ENCODE measurements around the gene ZFPM1. TPM values are rescaled to one million over a fixed set of nuclear protein-coding genes. Genes with fewer than 3 reads are reported as not detected.

Gene ZFPM1
- total and polyA plus RNA-seq, 2 experiments from 2014 or later = 0.53 to 2.2 TPM

GRCh38 chr16:88534638-88535190 lies 81.6 kb downstream of the ZFPM1 start:
- H4K20me1 ChIP-seq (replicated peaks; ENCODE audit: insufficient read depth) = no peaks in the 10 kb centered on the region
- no peaks in the 10 kb centered on the region for H3K9me2 ChIP-seq (ENCODE audit: insufficient read depth)
- DNase-seq (ENCODE audit: low spot score) (peak; percentile 65), ATAC-seq (peak; percentile 4; the same call in 2 of the 3 replicates)
- no peaks in the 10 kb centered on the region for H3K27me3 ChIP-seq (ENCODE audit: insufficient read depth)
- no peaks in the 10 kb centered on the region; the same call in 1 of the 2 replicates for H3K4me1 ChIP-seq (ENCODE audit: insufficient read depth)
- H3K27ac ChIP-seq (ENCODE audit: low read depth) = no peak overlapping the region
- peak overlapping the region; percentile 80 for H3K4me3 Mint-ChIP-seq
- peak overlapping the region; percentile 81 for H3K4me2 ChIP-seq
- H3K27me3 Mint-ChIP-seq (ENCODE audit: insufficient read depth, low read depth, poor library complexity) = peaks cover 16% of the 10 kb centered on the region
- TF ChIP-seq CREB1 (CRISPR knock-in tag; IDR thresholded peaks at IDR 0.05; ENCODE audit: low read depth) (no peak), NANOG (IDR thresholded peaks at IDR 0.05; ENCODE audit: borderline replicate concordance) (no peak), ZNF114 (CRISPR knock-in tag; IDR thresholded peaks at IDR 0.05) (no peak)
- TF ChIP-seq, protein P1, sequence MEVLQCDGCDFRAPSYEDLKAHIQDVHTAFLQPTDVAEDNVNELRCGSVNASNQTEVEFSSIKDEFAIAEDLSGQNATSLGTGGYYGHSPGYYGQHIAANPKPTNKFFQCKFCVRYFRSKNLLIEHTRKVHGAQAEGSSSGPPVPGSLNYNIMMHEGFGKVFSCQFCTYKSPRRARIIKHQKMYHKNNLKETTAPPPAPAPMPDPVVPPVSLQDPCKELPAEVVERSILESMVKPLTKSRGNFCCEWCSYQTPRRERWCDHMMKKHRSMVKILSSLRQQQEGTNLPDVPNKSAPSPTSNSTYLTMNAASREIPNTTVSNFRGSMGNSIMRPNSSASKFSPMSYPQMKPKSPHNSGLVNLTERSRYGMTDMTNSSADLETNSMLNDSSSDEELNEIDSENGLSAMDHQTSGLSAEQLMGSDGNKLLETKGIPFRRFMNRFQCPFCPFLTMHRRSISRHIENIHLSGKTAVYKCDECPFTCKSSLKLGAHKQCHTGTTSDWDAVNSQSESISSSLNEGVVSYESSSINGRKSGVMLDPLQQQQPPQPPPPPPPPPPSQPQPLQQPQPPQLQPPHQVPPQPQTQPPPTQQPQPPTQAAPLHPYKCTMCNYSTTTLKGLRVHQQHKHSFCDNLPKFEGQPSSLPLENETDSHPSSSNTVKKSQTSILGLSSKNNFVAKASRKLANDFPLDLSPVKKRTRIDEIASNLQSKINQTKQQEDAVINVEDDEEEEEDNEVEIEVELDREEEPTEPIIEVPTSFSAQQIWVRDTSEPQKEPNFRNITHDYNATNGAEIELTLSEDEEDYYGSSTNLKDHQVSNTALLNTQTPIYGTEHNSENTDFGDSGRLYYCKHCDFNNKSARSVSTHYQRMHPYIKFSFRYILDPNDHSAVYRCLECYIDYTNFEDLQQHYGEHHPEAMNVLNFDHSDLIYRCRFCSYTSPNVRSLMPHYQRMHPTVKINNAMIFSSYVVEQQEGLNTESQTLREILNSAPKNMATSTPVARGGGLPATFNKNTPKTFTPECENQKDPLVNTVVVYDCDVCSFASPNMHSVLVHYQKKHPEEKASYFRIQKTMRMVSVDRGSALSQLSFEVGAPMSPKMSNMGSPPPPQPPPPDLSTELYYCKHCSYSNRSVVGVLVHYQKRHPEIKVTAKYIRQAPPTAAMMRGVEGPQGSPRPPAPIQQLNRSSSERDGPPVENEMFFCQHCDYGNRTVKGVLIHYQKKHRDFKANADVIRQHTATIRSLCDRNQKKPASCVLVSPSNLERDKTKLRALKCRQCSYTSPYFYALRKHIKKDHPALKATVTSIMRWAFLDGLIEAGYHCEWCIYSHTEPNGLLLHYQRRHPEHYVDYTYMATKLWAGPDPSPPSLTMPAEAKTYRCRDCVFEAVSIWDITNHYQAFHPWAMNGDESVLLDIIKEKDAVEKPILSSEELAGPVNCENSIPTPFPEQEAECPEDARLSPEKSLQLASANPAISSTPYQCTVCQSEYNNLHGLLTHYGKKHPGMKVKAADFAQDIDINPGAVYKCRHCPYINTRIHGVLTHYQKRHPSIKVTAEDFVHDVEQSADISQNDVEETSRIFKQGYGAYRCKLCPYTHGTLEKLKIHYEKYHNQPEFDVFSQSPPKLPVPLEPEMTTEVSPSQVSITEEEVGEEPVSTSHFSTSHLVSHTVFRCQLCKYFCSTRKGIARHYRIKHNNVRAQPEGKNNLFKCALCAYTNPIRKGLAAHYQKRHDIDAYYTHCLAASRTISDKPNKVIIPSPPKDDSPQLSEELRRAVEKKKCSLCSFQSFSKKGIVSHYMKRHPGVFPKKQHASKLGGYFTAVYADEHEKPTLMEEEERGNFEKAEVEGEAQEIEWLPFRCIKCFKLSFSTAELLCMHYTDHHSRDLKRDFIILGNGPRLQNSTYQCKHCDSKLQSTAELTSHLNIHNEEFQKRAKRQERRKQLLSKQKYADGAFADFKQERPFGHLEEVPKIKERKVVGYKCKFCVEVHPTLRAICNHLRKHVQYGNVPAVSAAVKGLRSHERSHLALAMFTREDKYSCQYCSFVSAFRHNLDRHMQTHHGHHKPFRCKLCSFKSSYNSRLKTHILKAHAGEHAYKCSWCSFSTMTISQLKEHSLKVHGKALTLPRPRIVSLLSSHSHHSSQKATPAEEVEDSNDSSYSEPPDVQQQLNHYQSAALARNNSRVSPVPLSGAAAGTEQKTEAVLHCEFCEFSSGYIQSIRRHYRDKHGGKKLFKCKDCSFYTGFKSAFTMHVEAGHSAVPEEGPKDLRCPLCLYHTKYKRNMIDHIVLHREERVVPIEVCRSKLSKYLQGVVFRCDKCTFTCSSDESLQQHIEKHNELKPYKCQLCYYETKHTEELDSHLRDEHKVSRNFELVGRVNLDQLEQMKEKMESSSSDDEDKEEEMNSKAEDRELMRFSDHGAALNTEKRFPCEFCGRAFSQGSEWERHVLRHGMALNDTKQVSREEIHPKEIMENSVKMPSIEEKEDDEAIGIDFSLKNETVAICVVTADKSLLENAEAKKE (CRISPR knock-in tag; IDR thresholded peaks at IDR 0.05) = no peak
- no peaks in the 10 kb centered on the region for H3K79me2 ChIP-seq (replicated peaks; ENCODE audit: insufficient read depth)
- peak overlapping the region; percentile 63 for H3K4me3 ChIP-seq
- no peaks in the 10 kb centered on the region; the same call in 2 of the 3 replicates for H3K9me3 Mint-ChIP-seq
- no peak overlapping the region for H3K27ac Mint-ChIP-seq
- peaks cover 3% of the 10 kb centered on the region; the same call in 2 of the 3 replicates for H3K36me3 Mint-ChIP-seq (ENCODE audit: low read depth)
- no peak overlapping the region for H2AFZ ChIP-seq
- peaks cover 5% of the 10 kb centered on the region; the same call in 1 of the 2 replicates for H3F3A ChIP-seq (replicated peaks; ENCODE audit: low read depth)
- H3K4me1 Mint-ChIP-seq = peaks cover 10% of the 10 kb centered on the region
- no peaks in the 10 kb centered on the region for H3K36me3 ChIP-seq (ENCODE audit: insufficient read depth)

- Mint-ChIP-seq H3K4me1 (peaks cover 10% of the 10 kb centered on the region), H3K4me3 (peak overlapping the region; percentile 80), H3K27me3 (ENCODE audit: insufficient read depth, low read depth, poor library complexity) (peaks cover 16% of the 10 kb centered on the region), H3K36me3 (ENCODE audit: low read depth) (peaks cover 3% of the 10 kb centered on the region; the same call in 2 of the 3 replicates), H3K9me3 (no peaks in the 10 kb centered on the region; the same call in 2 of the 3 replicates), H3K27ac (no peak overlapping the region)
- ATAC-seq (no peak), DNase-seq (ENCODE audit: low spot score) (no peak)
- Histone ChIP-seq H2AFZ (no peak overlapping the region), H3K4me1 (ENCODE audit: insufficient read depth) (no peaks in the 10 kb centered on the region; the same call in 1 of the 2 replicates), H3F3A (replicated peaks; ENCODE audit: low read depth) (peaks cover 5% of the 10 kb centered on the region; the same call in 1 of the 2 replicates), H3K4me2 (peak overlapping the region; percentile 81), H3K4me3 (peak overlapping the region; percentile 63), H3K79me2 (replicated peaks; ENCODE audit: insufficient read depth) (no peaks in the 10 kb centered on the region), H3K27ac (ENCODE audit: low read depth) (no peak overlapping the region), H3K36me3 (ENCODE audit: insufficient read depth) (no peaks in the 10 kb centered on the region), H3K9me2 (ENCODE audit: insufficient read depth) (no peaks in the 10 kb centered on the region), H3K27me3 (ENCODE audit: insufficient read depth) (no peaks in the 10 kb centered on the region), H4K20me1 (replicated peaks; ENCODE audit: insufficient read depth) (no peaks in the 10 kb centered on the region)
- TF ChIP-seq EZH2 (IDR thresholded peaks at IDR 0.05; ENCODE audit: low read depth, unreplicated experiment) = no peak
Measured at GRCh38 chr16:88535191-88535856, 82.2 kb downstream of the ZFPM1 start.

Data from GM23338 (cell line).